Lung (tissue), 12 donors: Measurements from ENCODE around the gene MKRN2OS. TPM values are rescaled to one million over a fixed set of nuclear protein-coding genes. Genes with fewer than 3 reads are reported as not detected.
A peak's percentile ranks its signal among the peaks of the same experiment; 100 is the strongest.

Source experiments
- ATAC-seq: fragments of 200-7000 bp; cut with Tn5 transposase; one replicate; pipeline ENCODE4 v1.9.1; 2020; ENCODE audit warnings: moderate number of reproducible peaks; ENCODE audit not compliant: insufficient read depth, low FRiP score
- DNase-seq, 3 donors: peaks; one replicate each; pipeline ENCODE4 v3.0.0-alpha.2; 2013 to 2017
- H3K27ac ChIP-seq, 2 donors: one replicate each; pipeline ENCODE4 v1.5.1; 2013; ENCODE audit warnings: mild to moderate bottlenecking in 2 of 2, moderate library complexity in 2 of 2, control low read depth in 1 of 2, inconsistent platforms in 1 of 2, low read depth in 1 of 2, low read length in 1 of 2
- H3K27me3 ChIP-seq, 3 donors: one replicate each; pipeline ENCODE4 v1.5.1; 2013; ENCODE audit warnings: low read length in 2 of 3; ENCODE audit not compliant: control insufficient read depth in 3 of 3, insufficient read depth in 3 of 3
- H3K36me3 ChIP-seq, 4 donors: one replicate each; pipeline ENCODE4 v1.5.1; 2013; ENCODE audit warnings: low read length in 4 of 4, mild to moderate bottlenecking in 1 of 4, moderate library complexity in 1 of 4; ENCODE audit not compliant: control insufficient read depth in 4 of 4, insufficient read depth in 4 of 4
- H3K4me1 ChIP-seq, 5 donors: one replicate each; pipeline ENCODE4 v1.5.1; 2013; ENCODE audit warnings: low read length in 5 of 5, mild to moderate bottlenecking in 2 of 5, moderate library complexity in 1 of 5; ENCODE audit not compliant: control insufficient read depth in 5 of 5, insufficient read depth in 5 of 5
- H3K4me3 ChIP-seq: one replicate; pipeline ENCODE4 v1.5.1; 2013; ENCODE audit warnings: mild to moderate bottlenecking, control low read depth, moderate library complexity
- H3K9ac ChIP-seq, 2 donors: one replicate each; pipeline ENCODE4 v1.5.1; 2013; ENCODE audit warnings: low read length in 2 of 2, control low read depth in 1 of 2; ENCODE audit not compliant: insufficient read depth in 1 of 2
- H3K9me3 ChIP-seq, 4 donors: one replicate each; pipeline ENCODE4 v1.5.1; 2013; ENCODE audit warnings: low read length in 3 of 4, mild to moderate bottlenecking in 1 of 4, moderate library complexity in 1 of 4; ENCODE audit not compliant: control insufficient read depth in 4 of 4, insufficient read depth in 3 of 4
- CTCF ChIP-seq: IDR thresholded peaks from 2 replicates; pipeline ENCODE4 v1.5.1; 2012; ENCODE audit warnings: mild to moderate bottlenecking; ENCODE audit errors: control extremely low read depth, extremely low read depth
- WGBS, 2 donors: extraction: QIAGEN DNeasy Blood & Tissue Kit; methylation state at CpG; one replicate each; pipeline ENCODE4 v1.1.7; 2013; 5-methylcytosine and 5-hydroxymethylcytosine counted together
- polyA plus RNA-seq, 2 donors: library from polyadenylated mRNA; stranded (reverse); fragments of 200-250 nt; gene quantifications; one replicate each; pipeline ENCODE4 v1.2.1, GENCODE V29; 2013
- total RNA-seq, 2 donors: library from RNA; depleted of rRNA in 1 of 2; stranded (reverse); fragments of >200 nt in 1 of 2; gene quantifications; one replicate each; pipeline ENCODE4 v1.2.1, GENCODE V29; 2014 to 2021
- donor health status: control.
- donor health status: control.
- donor health status: Bipolar disorder and iron deficiency.
- donor health status: healthy.
- donor health status: DM: yes; HTN: yes; CAD: no.

Gene MKRN2OS
- total and polyA plus RNA-seq, 4 donors: 0.62 to 1.3 (median 1.1) TPM; not detected in 1

- Histone ChIP-seq H3K4me3 (no peak overlapping the region), H3K4me1 (peaks cover 0 to 14% (median 0%) of the 10 kb centered on the region in 5 donors), H3K36me3 (peaks cover 0 to 30% (median 20%) of the 10 kb centered on the region in 4 donors), H3K27me3 (no peaks in the 10 kb centered on the region), H3K9ac (no peak overlapping the region), H3K9me3 (no peaks in the 10 kb centered on the region), H3K27ac (no peak overlapping the region)
- ATAC-seq: no peak
- 64 to 83% methylated on average over 18 of the region's 18 CpGs for WGBS, 2 donors
- no peak for DNase-seq
- TF ChIP-seq CTCF: no peak
These were observed 42.0 kb downstream of the MKRN2OS start for GRCh38 chr3:12503126-12503957.

- H3K36me3 ChIP-seq: peaks cover 0 to 35% (median 24%) of the 10 kb centered on the region in 4 donors
- no peak for TF ChIP-seq CTCF
- no peak overlapping the region for H3K4me3 ChIP-seq
- no peak overlapping the region for H3K9ac ChIP-seq
- H3K9me3 ChIP-seq: no peaks in the 10 kb centered on the region
- no peaks in the 10 kb centered on the region for H3K27me3 ChIP-seq
- WGBS, 2 donors: 81 to 89% methylated on average over 7 of the region's 7 CpGs
- H3K4me1 ChIP-seq: peaks cover 0 to 9% (median 0%) of the 10 kb centered on the region in 5 donors
- peak in 2 of 3 donors; percentile 56 to 74 for DNase-seq
- ATAC-seq: no peak
- H3K27ac ChIP-seq: no peak overlapping the region
These were observed 43.8 kb downstream of the MKRN2OS start for GRCh38 chr3:12501360-12502020.

DNA sequence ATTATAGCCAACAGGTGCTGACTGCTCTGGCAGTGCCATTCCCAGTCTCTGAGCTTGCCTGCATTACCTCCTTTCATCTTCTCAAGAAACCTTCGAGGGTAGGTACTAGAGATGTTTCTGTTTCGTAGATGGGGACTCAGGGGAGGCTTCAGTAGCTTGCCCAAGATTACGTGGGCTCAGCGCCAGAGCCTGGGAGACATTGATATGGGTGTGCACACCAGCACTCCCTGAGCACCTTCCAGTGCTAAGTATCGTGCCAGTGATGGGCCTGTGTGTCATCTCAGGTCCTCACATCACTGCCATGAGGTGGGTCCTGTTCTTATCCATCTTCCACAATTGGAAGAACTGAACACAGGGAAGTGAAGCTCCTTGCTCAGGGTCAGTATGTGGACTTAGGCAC lies 45.8 kb downstream of the MKRN2OS start:
- H3K4me1 ChIP-seq: peaks cover 0 to 9% (median 0%) of the 10 kb centered on the region in 5 donors
- no peak overlapping the region for H3K4me3 ChIP-seq
- peaks cover 0 to 37% (median 27%) of the 10 kb centered on the region in 4 donors for H3K36me3 ChIP-seq
- no peak for ATAC-seq
- no peak for DNase-seq
- H3K27ac ChIP-seq: no peak overlapping the region
- H3K27me3 ChIP-seq: no peaks in the 10 kb centered on the region
- no peak for TF ChIP-seq CTCF
- H3K9me3 ChIP-seq: no peaks in the 10 kb centered on the region
- H3K9ac ChIP-seq: no peak overlapping the region
- WGBS, 2 donors: 93 to 97% methylated on average over 5 of the region's 5 CpGs
